ENCODE results near the gene COMMD9. TPM values are rescaled to one million over a fixed set of nuclear protein-coding genes. Genes with fewer than 3 reads are reported as not detected.

COMMD9 gene
- polyA plus RNA-seq, 6 donors from 2014 or later: 98.1 to 107 (median 104) TPM

DNA sequence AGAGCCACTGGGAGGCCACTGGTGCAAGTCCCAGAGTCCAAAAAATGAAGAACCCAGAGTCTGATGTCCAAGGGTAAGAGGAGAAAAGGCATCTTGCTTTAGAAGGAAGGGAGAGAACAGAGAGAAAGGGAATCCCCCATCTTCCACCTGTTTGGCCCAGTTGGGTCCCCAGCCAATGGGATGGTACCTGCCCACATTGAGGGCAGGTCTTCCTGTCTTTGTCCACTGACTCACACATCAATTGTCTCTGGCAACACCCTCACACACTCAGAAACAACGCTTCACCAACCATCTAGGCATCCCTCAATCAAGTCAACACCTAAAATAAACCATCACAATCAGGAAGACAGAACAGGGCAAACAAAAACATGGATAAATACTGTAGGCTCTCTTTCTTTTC, 6.3 kb downstream of the COMMD9 start:
- DNase-seq (no peak), ATAC-seq (ENCODE audit: low read depth in 2 of 2) (no peak)
- Mint-ChIP-seq H3K4me1 (peaks cover 18 to 57% (median 29%) of the 10 kb centered on the region in 3 donors), H3K4me3 (no peak overlapping the region), H3K27ac (no peak overlapping the region), H3K27me3 (no peaks in the 10 kb centered on the region), H3K9me3 (peaks cover 4 to 18% (median 12%) of the 10 kb centered on the region in 7 donors), H3K36me3 (peaks cover 16 to 32% of the 10 kb centered on the region in 2 donors)

GRCh38 chr11:36281850-36282249, 7.4 kb downstream of the COMMD9 start:
- Mint-ChIP-seq H3K4me3 (peak overlapping the region in 1 of 8 donors; percentile 73), H3K4me1 (peaks cover 12 to 50% (median 24%) of the 10 kb centered on the region in 3 donors), H3K27me3 (no peaks in the 10 kb centered on the region), H3K9me3 (peaks cover 4 to 18% (median 12%) of the 10 kb centered on the region in 7 donors), H3K36me3 (peaks cover 19 to 36% of the 10 kb centered on the region in 2 donors), H3K27ac (no peak overlapping the region)
- no peak for ATAC-seq (ENCODE audit: low read depth in 2 of 2)
- DNase-seq: no peak

GRCh38 chr11:36280531-36280930, 8.7 kb downstream of the COMMD9 start:
- H3K27me3 Mint-ChIP-seq: no peaks in the 10 kb centered on the region

GRCh38 chr11:36278531-36279282, 10.5 kb downstream of the COMMD9 start:
- Mint-ChIP-seq H3K27me3 (no peaks in the 10 kb centered on the region), H3K9me3 (peaks cover 4 to 19% (median 13%) of the 10 kb centered on the region in 7 donors), H3K36me3 (peaks cover 25 to 46% of the 10 kb centered on the region in 2 donors), H3K4me1 (peaks cover 9 to 28% (median 12%) of the 10 kb centered on the region in 3 donors), H3K4me3 (no peak overlapping the region), H3K27ac (no peak overlapping the region)
- ATAC-seq (ENCODE audit: low read depth in 2 of 2) (no peak), DNase-seq (no peak)

More at GRCh38 chr11:36280531-36280930, 8.7 kb downstream of the COMMD9 start:
- H3K9me3 Mint-ChIP-seq: peaks cover 4 to 18% (median 12%) of the 10 kb centered on the region in 7 donors
- no peak for ATAC-seq (ENCODE audit: low read depth in 2 of 2)
- H3K4me1 Mint-ChIP-seq: peaks cover 12 to 43% (median 14%) of the 10 kb centered on the region in 3 donors
- DNase-seq: no peak
- peaks cover 25 to 40% of the 10 kb centered on the region in 2 donors for H3K36me3 Mint-ChIP-seq
- no peak overlapping the region for H3K27ac Mint-ChIP-seq
- no peak overlapping the region for H3K4me3 Mint-ChIP-seq

GRCh38 chr11:36274414-36274813, 14.8 kb downstream of the COMMD9 start:
- no peaks in the 10 kb centered on the region for H3K4me1 Mint-ChIP-seq
- ATAC-seq (ENCODE audit: low read depth in 2 of 2): no peak
- H3K27me3 Mint-ChIP-seq: no peaks in the 10 kb centered on the region
- peaks cover 0 to 7% (median 4%) of the 10 kb centered on the region in 7 donors for H3K9me3 Mint-ChIP-seq
- no peak overlapping the region for H3K27ac Mint-ChIP-seq
- peaks cover 33 to 58% of the 10 kb centered on the region in 2 donors for H3K36me3 Mint-ChIP-seq
- no peak for DNase-seq
- H3K4me3 Mint-ChIP-seq: no peak overlapping the region

DNA sequence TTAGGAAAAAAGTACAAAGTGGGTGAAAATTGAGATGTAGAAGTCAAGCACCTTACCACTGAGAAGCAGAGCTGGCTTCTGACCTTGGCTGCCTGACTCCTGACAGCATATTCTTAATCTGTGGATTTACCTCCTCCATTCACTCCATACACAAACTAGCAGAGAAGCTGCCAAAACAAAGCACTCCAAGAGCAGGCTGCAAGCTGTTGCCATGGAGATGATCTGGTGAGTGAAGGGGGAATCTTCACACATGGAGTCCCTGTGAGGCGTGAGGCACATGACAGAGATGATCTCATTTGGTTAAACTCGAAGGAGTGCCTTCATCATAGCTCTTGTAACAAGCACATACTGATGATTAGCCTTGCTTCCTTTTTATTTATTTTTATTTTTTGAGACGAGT, 16.1 kb downstream of the COMMD9 start:
- H3K9me3 Mint-ChIP-seq: peaks cover 0 to 7% (median 4%) of the 10 kb centered on the region in 7 donors
- no peaks in the 10 kb centered on the region for H3K27me3 Mint-ChIP-seq
- DNase-seq (no peak), ATAC-seq (ENCODE audit: low read depth in 2 of 2) (no peak)
- no peaks in the 10 kb centered on the region for H3K4me1 Mint-ChIP-seq
- H3K4me3 Mint-ChIP-seq: no peak overlapping the region
- H3K36me3 Mint-ChIP-seq: peaks cover 33 to 56% of the 10 kb centered on the region in 2 donors
- H3K27ac Mint-ChIP-seq: no peak overlapping the region

DNA sequence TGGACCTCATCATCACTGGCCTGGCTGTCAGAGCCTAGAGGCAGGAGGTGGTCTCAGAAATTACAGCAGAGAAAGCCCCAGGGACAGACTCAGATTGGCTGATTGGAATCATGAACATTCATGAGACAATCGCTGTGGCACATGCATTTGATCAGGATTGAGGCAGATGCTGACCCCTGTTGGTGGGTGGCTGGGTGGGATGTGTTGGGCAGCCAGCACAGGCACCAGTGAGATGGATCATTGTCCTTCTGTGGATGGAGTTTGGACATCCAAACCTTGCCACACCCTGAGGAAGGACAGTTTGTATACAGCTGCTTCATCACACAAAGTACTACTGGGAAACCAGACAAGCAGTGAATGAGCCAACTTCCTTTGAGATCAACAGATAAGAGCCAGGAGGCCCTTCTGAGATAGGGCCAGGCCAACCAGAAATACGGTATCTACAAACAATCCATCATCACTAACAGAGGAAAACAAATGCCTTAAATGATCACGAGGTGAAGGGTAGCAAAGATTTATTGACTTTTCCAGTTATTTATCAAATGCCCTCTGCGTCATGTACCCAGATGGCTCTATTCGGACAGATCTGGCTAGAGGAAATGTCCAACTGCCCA, 17.3 kb downstream of the COMMD9 start:
- ATAC-seq (ENCODE audit: low read depth in 2 of 2) (no peak), DNase-seq (no peak)
- no peaks in the 10 kb centered on the region for H3K27me3 Mint-ChIP-seq
- H3K9me3 Mint-ChIP-seq: peaks cover 0 to 7% (median 4%) of the 10 kb centered on the region in 7 donors
- no peak overlapping the region for H3K4me3 Mint-ChIP-seq
- peak overlapping the region in 1 of 6 donors; percentile 58 for H3K27ac Mint-ChIP-seq
- peaks cover 29 to 52% of the 10 kb centered on the region in 2 donors for H3K36me3 Mint-ChIP-seq
- no peaks in the 10 kb centered on the region for H3K4me1 Mint-ChIP-seq

DNA sequence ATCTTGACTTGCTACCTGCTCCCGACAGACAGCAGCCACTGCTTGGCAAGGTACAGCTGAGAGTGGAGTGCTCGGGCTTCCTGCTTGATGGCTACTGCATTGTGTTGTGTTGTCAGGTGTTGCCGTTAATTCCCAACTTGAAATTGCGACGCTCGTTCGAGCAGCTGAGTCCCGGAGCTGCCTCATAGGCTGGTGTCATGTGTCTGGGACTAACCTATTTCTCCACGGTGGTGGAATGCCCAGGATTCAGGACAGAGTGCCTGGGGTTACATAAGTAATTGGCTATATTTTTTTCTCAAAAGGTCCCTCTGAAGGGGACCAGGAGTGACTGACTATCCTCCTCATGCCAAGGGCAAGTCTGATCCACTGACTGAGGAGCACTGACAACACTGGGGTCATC, 18.5 kb downstream of the COMMD9 start:
- Mint-ChIP-seq H3K4me1 (peaks cover 0 to 4% (median 0%) of the 10 kb centered on the region in 3 donors), H3K9me3 (peaks cover 0 to 7% (median 4%) of the 10 kb centered on the region in 7 donors), H3K27ac (peak overlapping the region in 1 of 6 donors; percentile 27), H3K4me3 (no peak overlapping the region), H3K27me3 (no peaks in the 10 kb centered on the region), H3K36me3 (peaks cover 25 to 48% of the 10 kb centered on the region in 2 donors)
- ATAC-seq (ENCODE audit: low read depth in 2 of 2): no peak
- DNase-seq: no peak

GRCh38 chr11:36268337-36268985, 20.8 kb downstream of the COMMD9 start:
- DNase-seq (no peak), ATAC-seq (ENCODE audit: low read depth in 2 of 2) (no peak)
- Mint-ChIP-seq H3K27ac (no peak overlapping the region), H3K27me3 (peaks cover 0 to 8% (median 0%) of the 10 kb centered on the region in 3 donors), H3K36me3 (peaks cover 23 to 39% of the 10 kb centered on the region in 2 donors), H3K9me3 (peaks cover 0 to 5% (median under 1%) of the 10 kb centered on the region in 7 donors), H3K4me3 (no peak overlapping the region), H3K4me1 (peaks cover 0 to 4% (median 0%) of the 10 kb centered on the region in 3 donors)

DNA sequence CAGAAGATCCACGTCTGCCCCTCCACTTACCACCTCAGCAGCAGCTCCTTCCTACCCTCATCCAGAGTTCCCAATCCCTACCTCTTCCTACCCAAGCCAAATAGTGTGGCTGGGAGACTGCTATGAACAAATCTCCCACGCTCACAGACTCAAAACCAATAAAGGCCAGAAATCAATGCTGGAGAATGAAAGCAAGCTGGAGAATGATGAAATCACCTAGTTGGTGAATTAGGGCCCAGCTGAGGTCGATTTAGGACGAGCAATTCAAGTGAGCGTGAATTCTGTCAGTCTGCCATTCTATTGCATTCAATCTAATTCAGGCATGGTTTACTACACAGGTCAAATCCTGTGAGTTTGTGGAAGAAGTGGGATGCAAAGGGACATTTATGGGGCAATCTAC, 22.5 kb downstream of the COMMD9 start:
- no peak for DNase-seq
- Mint-ChIP-seq H3K27me3 (peaks cover 5 to 18% (median 8%) of the 10 kb centered on the region in 3 donors), H3K27ac (no peak overlapping the region), H3K4me3 (peak overlapping the region in 1 of 8 donors; percentile 1), H3K36me3 (peaks cover 12 to 22% of the 10 kb centered on the region in 2 donors), H3K9me3 (no peaks in the 10 kb centered on the region), H3K4me1 (peaks cover 0 to 4% (median 0%) of the 10 kb centered on the region in 3 donors)
- no peak for ATAC-seq (ENCODE audit: low read depth in 2 of 2)

DNA sequence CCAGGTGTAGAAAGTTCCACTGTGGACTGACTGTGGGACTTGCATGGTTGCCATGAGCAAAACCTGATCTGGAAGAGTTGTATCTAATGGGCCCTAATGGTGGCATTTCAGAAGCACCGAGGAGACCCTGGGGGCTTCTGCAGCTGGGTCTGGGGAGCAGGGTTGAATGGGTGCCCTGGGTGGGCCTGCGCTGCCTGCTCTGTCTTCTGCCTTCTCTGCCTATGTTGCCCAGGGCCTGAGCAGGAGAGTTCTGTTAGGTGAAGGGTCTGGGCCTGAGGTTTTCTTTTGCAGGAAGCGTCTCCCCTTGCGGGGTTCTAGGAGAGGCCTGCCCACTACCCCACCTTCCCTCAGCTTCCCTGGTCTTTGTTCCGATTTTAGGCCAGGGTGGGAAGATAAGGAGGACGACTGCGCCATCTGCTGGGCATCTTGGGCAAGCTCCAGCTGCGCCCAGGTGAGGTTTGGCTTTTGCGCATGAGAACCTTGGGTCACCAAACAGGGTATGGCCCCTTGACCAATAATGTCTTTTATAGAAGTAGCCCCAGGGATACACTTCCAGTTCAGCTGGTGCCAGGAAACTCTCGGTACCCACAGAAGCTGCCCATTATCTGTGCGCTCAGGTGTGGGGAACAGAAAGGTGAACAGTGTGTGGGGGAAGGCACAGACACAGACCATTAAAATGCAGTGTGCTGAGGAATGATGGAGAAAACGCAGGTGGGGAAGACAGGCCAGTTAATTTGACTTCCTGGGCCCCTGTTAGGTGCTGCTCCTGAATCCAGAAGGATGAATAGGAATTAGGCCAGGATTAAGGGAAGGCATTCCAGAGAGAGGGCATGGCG, 23.2 kb downstream of the COMMD9 start:
- Mint-ChIP-seq H3K4me1 (peaks cover 0 to 4% (median 0%) of the 10 kb centered on the region in 3 donors), H3K4me3 (no peak overlapping the region), H3K9me3 (no peaks in the 10 kb centered on the region), H3K27ac (no peak overlapping the region), H3K36me3 (peaks cover 5 to 15% of the 10 kb centered on the region in 2 donors), H3K27me3 (peaks cover 9 to 24% (median 15%) of the 10 kb centered on the region in 3 donors)
- ATAC-seq (ENCODE audit: low read depth in 2 of 2) (peak; percentile 28 to 72), DNase-seq (peak; percentile 40)

GRCh38 chr11:36264973-36265344, 24.3 kb downstream of the COMMD9 start:
- H3K4me3 Mint-ChIP-seq: no peak overlapping the region
- DNase-seq: no peak
- H3K4me1 Mint-ChIP-seq: peaks cover 0 to 4% (median 0%) of the 10 kb centered on the region in 3 donors
- H3K9me3 Mint-ChIP-seq: no peaks in the 10 kb centered on the region
- ATAC-seq (ENCODE audit: low read depth in 2 of 2): no peak
- H3K36me3 Mint-ChIP-seq: peaks cover 0 to 4% of the 10 kb centered on the region in 2 donors
- no peak overlapping the region for H3K27ac Mint-ChIP-seq
- H3K27me3 Mint-ChIP-seq: peaks cover 15 to 34% (median 21%) of the 10 kb centered on the region in 3 donors
